ENCODE results near the gene DMGDH.

- TF ChIP-seq CTCF (conservative IDR thresholded peaks at IDR 0.05) (no peak), ZFX (IDR thresholded peaks at IDR 0.05) (no peak)
Observed at GRCh38 chr5:78959767-78960166, 109.7 kb downstream of the DMGDH start.

Measured in C4-2B (cell line).